ENCODE results near the gene SEMA4F.
"Not testable (repeated sequence)": the region's sequence is repeated elsewhere in the genome, so short reads cannot be mapped to it uniquely, and the experiment has no call there.

The SEMA4F gene, protein sequence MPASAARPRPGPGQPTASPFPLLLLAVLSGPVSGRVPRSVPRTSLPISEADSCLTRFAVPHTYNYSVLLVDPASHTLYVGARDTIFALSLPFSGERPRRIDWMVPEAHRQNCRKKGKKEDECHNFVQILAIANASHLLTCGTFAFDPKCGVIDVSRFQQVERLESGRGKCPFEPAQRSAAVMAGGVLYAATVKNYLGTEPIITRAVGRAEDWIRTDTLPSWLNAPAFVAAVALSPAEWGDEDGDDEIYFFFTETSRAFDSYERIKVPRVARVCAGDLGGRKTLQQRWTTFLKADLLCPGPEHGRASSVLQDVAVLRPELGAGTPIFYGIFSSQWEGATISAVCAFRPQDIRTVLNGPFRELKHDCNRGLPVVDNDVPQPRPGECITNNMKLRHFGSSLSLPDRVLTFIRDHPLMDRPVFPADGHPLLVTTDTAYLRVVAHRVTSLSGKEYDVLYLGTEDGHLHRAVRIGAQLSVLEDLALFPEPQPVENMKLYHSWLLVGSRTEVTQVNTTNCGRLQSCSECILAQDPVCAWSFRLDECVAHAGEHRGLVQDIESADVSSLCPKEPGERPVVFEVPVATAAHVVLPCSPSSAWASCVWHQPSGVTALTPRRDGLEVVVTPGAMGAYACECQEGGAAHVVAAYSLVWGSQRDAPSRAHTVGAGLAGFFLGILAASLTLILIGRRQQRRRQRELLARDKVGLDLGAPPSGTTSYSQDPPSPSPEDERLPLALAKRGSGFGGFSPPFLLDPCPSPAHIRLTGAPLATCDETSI

DNA sequence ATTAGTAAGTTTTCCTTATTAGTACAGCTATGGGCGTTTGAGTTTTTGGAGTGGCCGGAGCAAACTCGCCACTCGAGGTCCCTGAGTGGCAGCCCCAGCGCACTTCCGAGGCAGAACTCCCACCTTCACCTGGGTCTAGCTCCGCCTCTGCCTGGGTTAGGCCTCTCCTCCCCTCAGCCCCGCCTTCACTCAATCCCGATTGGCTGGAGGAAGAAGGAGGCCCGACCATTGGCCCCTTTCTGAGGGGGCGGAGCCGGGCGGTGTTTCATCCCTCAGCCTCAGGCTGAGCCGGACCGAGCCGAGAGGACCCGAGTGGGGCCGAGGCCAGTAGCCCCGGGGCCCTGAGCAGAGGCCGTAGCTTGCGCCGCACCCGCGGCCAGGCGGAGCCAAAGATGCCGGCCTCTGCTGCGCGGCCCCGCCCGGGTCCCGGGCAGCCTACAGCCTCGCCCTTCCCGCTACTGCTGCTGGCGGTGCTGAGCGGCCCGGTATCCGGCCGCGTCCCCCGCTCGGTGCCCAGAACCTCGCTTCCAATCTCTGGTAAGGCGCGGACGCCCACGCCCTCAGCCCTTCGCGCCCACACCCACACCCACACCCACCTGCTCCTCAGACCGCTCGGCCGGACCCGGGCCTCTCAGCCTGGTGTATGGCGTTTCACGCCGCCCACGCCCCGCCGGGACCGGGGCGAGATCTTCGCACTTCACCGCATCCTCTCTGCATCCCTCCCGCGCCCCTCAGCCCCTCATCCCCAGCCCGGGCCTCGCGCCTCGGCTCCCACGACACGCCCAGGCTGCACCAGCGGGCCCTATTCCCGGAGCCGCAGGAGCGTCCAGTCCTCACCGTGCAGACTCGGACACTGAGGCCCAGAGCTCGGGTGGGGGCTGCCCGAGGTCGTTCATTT, at the start of gene SEMA4F:
TSS of gene SEMA4F (plus strand) at position 263 of the 898 bp plus-strand sequence. CDS start at position 393, 130 bp downstream.
- DNase-seq (ENCODE audit: low spot score): peak; percentile 92

DNA sequence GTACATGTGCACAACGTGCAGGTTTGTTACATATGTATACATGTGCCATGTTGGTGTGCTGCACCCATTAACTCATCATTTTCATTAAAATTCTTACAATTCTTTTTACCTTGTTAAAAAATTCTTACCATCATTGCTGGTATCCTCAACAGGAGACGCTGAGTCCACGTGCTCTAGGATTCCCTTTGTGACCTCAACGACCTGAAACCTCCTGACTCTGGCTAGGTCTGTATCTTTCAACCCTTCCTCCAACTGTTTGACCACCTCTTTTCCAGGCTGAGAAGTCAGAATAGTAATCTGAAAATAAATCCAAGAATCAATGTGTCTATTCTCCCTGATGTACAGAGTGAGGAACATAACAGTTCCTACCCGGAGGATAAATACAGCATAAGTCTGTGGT, 47.1 kb upstream of the SEMA4F start:
- no peak for DNase-seq (ENCODE audit: low spot score)

DNA sequence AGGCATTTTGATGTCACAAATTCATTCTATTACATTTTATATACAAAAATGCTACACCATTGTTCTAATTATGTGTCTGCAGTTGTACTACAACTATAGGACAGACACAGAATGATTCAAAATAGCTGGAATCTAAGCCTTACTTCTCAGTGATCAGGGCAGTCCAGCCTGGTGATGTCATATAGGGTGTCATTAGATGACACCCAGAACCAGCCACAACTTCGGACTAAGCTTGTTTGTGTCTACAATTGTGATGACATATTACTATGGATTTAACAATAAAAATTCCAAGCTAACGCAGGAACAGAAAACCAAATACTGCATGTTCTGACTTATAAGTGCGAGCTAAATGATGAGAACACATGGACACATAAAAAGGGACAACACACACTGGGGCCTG, 36.9 kb upstream of the SEMA4F start:
- DNase-seq (ENCODE audit: low spot score): no peak

- DNase-seq (ENCODE audit: low spot score): no peak
These were observed 35.5 kb upstream of the SEMA4F start for GRCh38 chr2:74618410-74619083.

DNA sequence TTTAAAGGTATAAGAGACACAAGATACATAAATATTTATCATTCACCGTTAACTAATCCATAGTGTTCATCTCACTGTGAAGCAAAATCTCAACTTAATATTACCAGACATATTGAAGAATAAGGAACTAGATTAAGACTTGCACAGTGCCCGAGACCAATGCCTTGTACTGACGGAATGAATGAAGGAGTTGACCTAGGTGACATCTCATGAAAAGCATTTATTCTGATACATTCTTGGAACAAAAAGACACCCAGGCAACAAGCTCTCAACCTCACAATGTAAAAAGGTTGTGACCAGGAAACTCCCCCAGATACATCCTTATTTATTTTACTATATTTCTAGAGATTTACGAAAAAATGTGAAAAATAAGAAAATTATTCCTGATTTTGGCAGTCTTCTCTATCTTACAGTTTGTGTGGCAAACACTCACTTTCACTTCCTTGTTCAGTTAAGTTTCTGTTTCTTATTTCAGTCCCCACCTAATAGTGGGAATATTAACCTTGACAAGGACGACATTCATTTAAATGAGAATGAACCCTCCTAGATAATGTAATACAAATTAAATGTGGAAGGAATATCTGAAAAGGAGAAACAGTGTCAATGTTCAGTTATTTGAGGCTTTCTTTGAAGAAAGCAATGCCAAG, 34.3 kb upstream of the SEMA4F start:
- no peak for DNase-seq (ENCODE audit: low spot score)

GRCh38 chr2:74620671-74621070, 33.4 kb upstream of the SEMA4F start:
- DNase-seq (ENCODE audit: low spot score): no peak

GRCh38 chr2:74625658-74626425, 28.2 kb upstream of the SEMA4F start:
- DNase-seq (ENCODE audit: low spot score): no peak

DNA sequence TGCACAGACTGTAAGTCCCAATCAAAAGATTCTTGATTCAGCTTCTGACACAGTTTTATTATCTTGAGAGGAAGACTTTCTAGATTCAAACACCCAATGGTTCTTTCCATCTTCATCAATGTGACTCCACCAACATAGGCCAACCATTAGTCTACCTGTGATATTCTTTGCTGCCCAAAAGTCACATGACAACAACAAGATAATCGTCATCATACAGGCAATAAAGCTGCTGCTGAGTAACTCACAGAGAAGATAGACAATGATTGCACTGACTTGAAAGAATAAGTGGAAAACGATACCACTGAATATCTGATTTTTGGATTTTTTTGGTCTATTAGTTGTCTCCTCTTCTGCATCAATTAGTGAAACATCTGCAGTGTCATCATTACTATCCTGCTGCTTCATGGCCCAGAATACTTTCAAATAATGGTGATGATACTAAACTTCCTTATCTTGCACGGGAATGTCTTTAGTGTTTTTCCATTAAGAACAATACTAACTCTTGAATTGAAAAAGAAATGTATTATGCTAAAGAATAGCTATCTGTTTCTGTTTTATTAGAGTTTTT, 25.4 kb upstream of the SEMA4F start:
- DNase-seq (ENCODE audit: low spot score): no peak

DNA sequence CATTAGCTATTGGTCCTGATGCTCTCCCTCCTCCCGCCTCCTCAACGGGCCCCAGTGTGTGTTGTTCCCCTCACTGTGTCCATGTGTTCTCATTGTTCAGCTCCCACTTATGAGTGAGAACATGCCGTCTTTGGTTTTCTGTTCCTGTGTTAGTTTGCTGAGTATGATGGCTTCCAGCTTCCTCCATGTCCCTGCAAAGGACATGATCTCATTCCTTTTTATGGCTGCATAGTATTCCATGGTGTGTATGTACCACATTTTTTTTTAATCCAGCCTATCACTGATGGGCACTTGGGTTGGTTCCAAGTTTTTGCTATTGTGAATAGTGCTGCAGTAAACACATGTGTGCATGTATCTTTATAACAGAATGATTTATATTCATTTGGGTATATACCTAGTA, 23.6 kb upstream of the SEMA4F start:
- DNase-seq (ENCODE audit: low spot score): not testable (repeated sequence)

DNA sequence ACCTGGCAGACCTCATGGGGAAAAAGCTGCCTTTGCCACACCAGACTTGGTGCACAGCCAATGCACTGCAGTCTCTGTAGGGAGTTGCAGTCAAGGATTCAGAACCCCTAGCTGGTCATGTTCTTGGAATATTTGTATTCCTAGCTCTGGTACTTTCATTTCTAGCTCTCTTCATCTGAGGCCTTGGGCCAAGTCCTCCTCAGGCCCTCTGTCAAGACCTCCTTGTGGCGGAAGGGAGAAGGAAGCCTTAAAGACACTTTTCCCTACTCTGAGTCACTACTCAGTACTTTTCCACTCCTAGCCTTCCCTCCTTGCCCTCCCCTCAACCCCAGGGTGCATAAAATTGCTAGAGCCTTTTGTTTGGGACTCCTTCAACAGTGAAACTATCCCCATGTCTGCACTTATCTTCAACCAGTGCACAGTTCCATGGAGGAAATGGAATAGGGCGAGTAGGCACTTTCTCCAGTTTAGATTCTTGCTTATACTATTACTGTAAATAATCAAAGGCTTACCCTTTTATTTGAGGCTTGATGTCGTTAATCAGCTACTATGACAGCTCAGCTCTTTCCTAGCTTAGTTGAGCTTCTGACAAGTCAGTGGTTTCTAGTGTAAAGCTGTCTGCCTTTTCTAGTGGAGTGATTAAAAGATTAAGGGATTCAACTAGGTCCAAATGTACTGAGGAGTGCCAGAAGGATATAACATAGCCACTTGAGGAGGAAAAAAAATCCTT, 21.7 kb upstream of the SEMA4F start:
- no peak for DNase-seq (ENCODE audit: low spot score)

- DNase-seq (ENCODE audit: low spot score): no peak
These were observed 21.1 kb upstream of the SEMA4F start for GRCh38 chr2:74632939-74633312.

- DNase-seq (ENCODE audit: low spot score): no peak
These were observed 14.5 kb upstream of the SEMA4F start for GRCh38 chr2:74639550-74639949.

DNA sequence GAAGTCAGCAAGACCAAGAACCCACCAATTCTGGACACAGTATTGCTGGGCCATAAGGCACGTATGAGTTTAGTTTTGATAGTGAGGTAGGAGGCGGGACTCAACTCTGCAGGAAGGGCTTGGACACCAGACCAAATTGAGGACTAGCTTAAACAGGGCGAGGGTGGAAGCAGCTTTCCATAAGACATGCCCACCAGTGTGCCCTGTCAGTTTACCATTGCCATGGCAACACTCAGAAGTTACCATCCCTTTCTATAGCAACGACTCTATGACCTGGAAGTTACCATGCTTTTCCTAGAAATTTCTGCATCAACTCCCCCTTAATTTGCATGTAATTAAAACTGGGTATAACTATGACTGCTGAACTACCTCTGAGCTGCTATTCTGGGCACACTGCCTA, 8.7 kb upstream of the SEMA4F start:
- DNase-seq (ENCODE audit: low spot score): no peak

DNA sequence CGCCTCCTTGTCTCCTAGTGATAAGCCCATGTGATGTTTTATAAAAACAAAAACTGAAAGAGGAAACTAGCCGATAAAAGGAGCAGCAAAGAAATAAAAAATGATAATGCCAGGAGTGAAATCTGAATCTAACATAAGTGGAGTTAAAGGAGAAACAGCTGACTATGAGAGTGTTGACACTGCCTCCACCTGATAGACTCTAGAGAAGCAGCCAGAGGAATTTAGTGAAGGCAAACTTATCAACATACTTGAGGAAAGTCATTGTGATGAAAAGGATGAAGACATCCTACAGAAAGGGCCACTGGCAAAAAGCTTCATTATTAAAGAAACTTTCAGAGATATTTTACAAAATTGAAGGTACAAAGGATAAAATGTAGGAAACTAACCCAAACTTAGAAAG, 7.8 kb upstream of the SEMA4F start:
- no peak for DNase-seq (ENCODE audit: low spot score)

DNA sequence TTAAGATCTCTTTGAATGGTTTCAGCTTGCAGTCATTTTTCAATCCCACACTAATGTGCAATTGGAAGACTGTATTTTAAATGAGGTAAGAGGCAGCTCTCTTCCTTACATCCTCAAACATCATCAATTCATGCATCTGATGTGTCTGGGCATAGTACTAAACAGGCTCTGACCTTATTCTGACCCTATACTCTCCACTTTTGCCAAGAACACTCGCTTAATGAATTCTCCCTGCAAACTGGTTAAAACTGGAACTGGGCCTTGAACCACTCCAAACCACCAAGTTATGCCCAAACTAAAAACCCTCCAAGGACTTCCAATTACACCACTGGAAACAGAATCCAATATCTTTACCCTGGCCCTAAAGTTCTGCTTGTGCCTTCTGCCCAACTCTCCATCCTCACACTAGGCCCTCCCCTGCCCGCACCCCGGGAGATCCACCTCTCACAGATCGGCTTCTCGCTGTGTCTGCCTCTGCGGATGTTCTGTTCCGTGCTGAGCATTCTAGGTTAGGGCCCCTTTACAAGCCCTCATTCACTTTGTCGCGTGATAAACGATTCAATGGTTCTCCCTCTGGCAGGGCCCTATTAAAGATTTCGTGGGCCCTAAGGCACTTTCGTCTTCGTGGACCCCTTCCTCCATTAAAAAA, 7.1 kb upstream of the SEMA4F start:
- no peak for DNase-seq (ENCODE audit: low spot score)

- no peak for DNase-seq (ENCODE audit: low spot score)
These were observed 6.0 kb upstream of the SEMA4F start, which contains the start of gene M1AP for GRCh38 chr2:74648009-74648443. Gene M1AP, minus strand, starts transcription at chr2:74648330. Its CDS starts 8,055 bp downstream, at chr2:74640275.

GRCh38 chr2:74653589-74653984, 460 bp upstream of the SEMA4F start:
- DNase-seq (ENCODE audit: low spot score): no peak

DNA sequence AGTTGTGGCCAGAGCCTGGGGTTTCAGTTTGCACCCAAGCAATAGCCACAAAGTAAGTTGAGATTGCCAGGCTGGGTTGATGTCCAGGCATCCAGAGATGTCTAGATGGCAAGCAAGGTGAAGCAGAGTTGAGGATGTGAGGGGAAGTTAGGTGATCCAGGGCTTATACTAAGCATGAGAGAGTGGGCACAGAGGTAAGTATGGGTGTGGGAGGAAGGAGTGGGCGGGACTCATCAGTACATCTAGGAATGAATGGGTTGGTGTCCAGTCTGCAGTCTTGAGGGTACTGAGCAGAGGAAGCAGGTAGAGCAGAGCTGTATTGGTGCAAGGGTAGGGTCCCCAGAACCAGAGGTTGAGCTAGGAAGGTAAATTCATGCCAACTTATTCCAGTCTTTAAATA, 1.5 kb downstream of the SEMA4F start:
- DNase-seq (ENCODE audit: low spot score): no peak

DNA sequence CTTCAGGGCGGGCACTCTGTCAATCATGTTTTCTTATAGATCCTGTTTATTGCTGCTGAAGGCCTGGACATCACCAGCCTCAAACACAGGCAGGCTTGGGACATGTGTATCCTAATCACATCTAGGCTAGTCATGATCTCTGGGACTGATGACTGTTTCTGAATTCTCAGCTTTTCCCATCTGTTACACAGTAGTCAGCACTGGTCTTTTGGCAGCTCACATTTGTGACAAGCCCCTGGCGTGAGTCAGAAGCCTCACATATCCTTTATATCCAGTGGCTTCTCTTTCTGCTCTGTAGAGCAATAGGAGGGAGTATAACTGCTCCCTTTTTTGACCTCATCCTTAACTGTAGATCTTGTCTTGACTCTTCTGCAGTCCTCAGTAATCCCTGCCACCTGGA, 4.5 kb downstream of the SEMA4F start:
- DNase-seq (ENCODE audit: low spot score): no peak

Data from kidney capillary endothelial cell (primary cell).